ENCODE results near the gene PLXNA1.

DNA sequence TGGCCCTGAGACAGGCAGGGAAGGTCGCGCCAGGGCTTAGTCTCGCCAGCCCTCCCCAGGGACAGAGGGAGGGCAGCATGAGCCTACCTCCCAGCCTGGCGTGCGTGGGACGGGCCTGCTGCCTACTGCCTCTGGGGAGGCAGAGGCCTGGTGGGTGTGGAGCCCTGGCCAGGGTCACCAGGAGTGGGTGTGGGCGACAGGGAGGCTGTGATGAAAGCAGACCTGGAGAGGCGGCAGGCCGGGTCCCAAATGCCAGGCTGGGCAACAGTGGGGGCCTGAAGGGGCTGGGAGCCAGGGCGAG lies 33.1 kb downstream of the PLXNA1 start:
- TF ChIP-seq EZH2 (IDR thresholded peaks at IDR 0.05): no peak
- TF ChIP-seq CTCF (IDR thresholded peaks at IDR 0.05): no peak

Data from neural progenitor cell (in vitro differentiated cells).